ENCODE results near the gene LPAR2.

DNA sequence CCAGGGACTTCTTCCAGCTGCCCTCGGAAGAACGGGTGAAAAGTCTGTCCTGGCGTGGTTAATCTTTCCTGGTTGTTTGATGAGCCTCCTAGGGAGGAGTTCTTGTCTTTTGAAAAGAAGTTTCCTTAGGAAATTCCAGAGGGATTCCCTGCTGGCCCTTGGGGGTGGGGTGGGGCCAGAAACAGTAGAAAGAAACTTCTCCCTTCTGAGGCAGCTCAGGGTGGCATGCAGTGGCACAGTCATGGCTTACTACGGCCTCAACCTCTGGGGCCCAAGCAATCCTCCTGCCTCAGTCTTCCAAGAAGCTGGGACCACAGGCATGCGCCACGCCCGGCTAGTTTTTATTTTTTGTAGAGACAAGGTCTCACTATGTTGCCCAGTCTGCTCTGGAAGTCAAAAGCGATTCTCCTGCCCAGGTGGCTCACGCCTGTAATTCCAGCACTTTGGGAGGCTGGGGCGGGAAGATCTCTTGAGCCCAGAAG, 42.1 kb upstream of the LPAR2 start:
- TF ChIP-seq EZH2 (IDR thresholded peaks at IDR 0.05; ENCODE audit: borderline replicate concordance, insufficient read depth, low read length, poor library complexity, severe bottlenecking), result no peak
- TF ChIP-seq, protein P1, sequence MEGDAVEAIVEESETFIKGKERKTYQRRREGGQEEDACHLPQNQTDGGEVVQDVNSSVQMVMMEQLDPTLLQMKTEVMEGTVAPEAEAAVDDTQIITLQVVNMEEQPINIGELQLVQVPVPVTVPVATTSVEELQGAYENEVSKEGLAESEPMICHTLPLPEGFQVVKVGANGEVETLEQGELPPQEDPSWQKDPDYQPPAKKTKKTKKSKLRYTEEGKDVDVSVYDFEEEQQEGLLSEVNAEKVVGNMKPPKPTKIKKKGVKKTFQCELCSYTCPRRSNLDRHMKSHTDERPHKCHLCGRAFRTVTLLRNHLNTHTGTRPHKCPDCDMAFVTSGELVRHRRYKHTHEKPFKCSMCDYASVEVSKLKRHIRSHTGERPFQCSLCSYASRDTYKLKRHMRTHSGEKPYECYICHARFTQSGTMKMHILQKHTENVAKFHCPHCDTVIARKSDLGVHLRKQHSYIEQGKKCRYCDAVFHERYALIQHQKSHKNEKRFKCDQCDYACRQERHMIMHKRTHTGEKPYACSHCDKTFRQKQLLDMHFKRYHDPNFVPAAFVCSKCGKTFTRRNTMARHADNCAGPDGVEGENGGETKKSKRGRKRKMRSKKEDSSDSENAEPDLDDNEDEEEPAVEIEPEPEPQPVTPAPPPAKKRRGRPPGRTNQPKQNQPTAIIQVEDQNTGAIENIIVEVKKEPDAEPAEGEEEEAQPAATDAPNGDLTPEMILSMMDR (IDR thresholded peaks at IDR 0.05; ENCODE audit: poor library complexity, severe bottlenecking), result no peak
